NCI-H146 (cell line): ENCODE measurements around the gene PDE4D.

Source experiments
- DNase-seq: peaks from one replicate; lab custom pipeline; 2025; lab: John Stamatoyannopoulos, UW

The PDE4D gene

DNA sequence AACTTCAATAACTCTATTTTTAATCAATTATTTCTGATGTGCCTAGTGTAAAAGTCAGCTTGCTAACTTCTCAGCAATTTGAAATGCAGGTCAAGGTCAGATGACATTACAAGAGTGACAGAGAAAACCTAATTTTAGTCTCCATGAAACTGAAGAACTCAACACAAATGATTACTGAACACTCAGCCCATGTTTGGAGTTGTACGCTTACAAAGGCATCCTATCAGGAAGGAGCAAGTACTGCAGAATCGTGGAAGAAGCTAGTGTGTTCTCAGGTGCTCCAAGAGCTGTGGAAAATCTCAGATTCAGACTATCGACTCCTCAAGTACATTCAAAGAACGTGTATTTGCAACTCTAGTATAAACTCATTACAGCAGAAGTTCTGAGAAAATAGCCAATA is 526.7 kb downstream of the PDE4D start:
- no peak for DNase-seq

DNA sequence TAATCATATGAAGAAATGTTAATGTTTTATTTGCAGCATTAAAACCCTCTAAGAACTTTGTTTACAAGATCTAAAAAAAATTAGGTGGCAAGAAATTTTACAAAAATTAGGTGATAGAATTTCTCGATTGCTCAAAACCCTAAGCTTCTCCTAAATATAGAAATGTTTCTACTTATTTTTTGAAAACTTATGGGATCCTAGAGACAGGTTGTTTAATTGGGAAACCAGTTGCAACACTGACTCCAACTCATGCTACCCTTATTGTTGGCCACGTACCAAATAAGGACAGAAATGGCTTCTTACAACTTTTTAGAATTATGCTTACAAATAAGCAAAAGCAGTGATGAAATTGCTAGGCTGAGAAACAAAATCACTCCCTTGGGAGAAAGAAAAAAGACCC is 531.1 kb downstream of the PDE4D start:
- no peak for DNase-seq

DNA sequence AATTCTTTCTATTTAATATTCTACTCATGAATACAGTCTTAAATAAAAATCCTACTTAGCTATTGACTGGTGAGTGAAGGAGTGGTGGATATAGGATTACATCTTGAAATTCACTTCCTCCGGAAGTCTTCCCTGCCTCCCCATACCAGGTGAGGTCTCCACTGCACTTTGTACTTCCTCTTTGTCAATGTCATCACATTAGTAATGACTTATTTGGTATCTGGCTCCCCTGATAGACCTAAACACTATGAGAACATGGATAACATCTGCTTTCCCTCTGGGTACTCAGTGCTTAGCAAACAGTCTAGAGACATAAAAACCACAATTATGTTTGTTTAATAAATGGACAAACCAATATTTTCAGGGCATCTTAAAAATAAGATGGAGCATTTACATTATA is 532.1 kb downstream of the PDE4D start:
- DNase-seq = peak; percentile 54

DNA sequence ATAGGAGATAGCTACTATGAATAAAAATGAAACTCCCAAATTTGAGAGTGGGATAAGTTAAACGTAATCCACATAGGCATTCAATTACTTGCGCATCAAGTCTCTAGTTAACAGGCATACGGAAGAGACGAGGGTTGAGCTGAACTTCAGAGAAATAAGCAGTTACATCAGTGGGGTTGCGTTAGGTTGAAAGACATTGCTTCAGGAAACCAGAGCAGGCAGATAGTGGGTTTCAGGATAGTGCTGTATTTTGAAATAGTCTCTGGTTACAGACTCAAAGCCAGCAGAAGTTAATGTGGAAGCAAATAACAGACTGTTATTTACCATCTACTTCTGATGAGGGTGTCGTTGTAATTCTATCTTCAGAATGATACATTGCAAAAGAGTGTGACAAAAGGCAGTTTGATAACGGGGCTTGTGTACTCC is 533.4 kb downstream of the PDE4D start:
- DNase-seq = no peak

DNA sequence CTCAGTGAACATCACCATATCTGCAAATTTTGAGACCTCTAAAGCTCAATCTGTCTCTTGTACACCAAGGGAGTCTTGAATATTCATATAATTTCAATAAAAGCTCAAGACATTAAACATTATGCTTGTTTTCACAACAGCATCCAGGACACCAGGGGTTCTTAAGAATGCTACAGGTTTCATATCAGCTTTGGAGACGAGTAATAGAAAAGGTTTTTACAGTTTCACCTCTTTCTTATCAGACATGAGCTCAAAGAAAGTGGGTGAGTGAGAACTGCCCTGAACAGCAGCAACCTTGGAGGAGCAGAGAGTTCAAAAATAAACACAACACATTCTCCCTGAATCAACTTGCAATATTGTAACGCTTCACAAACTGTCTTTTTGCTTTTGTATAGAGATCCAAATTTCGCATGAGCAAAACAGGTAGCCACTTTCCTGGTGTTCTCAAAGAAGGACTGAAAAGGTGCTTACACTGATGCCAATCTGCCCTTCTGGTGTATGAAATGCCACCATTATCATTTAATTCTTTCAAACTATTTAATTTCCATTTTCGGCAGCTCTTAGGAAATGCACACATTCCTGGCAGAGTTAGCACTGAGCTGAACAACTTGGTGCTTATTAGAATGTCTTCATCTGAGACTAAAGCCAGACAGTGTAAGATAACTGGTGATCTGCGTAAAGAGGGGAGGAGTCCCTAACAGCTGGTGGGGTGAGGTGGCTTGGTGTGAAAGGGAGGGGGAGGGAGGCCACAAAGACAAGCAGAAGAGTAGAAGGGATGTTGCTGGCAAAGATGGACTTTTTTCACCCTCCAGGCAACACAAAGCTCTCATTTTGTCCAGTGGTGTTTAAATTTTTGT is 535.3 kb downstream of the PDE4D start:
- peak; percentile 18 for DNase-seq

DNA sequence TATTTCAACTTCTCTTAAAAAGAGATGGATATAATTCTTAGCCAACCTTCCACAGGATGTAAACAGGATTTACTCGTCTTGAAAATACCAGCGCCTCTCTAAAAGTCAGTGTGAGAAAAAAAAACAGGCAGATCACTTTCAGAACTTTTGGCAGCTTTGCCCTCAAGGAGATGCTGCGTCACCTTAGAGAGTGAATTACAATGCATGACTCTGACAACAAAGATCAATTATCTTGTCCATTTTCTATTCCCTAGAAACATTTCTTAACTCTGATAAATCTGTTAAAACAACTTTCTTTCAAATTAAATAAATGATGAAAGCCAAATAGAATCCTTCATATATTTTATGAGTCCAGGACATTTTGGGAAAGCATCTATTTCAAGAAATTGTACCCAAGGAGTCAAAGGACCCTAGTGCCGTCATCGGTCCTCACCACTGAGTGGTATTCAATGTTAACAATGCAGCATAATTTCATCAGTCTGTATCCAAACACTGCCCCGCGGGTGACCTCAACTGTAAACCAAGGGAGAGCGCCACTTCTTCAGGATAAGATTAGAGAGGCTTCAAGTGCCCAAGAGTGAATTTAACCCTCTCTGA is 536.0 kb downstream of the PDE4D start:
- DNase-seq = peak; percentile 60

DNA sequence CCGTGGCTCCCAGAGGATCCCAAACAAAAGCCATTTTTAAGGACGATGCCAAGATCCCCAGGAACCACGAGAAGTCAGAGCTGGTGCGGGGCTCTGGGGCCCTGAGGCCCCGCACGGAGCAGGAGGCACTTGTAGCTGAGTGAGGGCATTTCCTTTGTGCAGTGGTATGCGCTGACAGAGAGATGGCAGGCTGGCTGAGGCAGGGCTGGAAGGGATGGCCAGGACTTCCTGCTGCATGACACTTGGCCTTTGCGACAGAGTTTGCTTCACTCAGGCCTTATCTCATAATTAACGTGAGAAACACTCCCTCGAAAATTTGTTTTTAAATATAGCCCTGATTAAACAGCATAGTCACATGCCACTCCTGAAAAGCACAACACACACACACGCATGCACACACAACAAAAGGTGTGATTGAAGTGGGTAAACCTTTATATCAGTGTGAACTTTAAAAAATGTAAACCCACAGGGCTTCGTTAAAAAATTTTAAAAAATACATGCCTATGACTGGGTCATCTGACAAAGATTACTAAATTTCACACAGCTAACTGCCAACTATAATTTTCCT is 536.6 kb downstream of the PDE4D start:
- DNase-seq = no peak

DNA sequence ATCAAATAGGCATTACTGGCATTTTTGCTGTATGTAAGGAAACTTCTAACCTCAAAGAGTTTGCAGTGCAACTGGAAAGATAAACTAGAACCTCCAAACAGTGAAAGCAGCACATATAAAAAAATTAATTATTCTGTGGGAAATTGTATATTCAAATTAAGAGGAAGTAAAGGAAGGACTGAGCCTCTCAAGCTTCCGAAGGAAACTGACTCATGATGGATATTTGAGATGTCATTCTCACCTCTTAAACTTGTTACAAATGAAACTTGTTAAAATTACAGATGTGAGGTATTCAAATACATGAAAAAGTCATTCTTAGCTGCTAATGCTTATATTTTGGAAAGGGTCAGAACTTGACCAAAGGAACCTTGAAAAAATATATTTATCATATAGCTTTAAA is 538.7 kb downstream of the PDE4D start:
- no peak for DNase-seq

DNA sequence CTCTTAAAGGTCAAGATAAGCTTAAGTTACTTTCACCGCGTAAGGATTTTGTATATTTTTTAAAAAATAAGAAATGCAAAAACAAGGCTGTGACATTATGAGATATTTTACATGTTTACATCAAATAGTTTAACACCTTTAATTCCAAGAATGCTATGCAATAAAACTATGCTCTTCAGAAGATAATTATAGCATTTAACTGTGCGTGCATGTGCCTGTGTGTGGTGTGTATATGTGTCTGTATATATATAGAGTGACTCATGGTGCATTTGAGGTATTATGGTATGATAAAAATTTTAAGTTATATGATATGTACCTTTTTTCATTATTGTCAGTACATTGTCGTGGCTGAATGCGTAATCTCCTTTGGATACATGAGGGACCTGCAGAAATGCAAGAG is 539.3 kb downstream of the PDE4D start:
- no peak for DNase-seq

DNA sequence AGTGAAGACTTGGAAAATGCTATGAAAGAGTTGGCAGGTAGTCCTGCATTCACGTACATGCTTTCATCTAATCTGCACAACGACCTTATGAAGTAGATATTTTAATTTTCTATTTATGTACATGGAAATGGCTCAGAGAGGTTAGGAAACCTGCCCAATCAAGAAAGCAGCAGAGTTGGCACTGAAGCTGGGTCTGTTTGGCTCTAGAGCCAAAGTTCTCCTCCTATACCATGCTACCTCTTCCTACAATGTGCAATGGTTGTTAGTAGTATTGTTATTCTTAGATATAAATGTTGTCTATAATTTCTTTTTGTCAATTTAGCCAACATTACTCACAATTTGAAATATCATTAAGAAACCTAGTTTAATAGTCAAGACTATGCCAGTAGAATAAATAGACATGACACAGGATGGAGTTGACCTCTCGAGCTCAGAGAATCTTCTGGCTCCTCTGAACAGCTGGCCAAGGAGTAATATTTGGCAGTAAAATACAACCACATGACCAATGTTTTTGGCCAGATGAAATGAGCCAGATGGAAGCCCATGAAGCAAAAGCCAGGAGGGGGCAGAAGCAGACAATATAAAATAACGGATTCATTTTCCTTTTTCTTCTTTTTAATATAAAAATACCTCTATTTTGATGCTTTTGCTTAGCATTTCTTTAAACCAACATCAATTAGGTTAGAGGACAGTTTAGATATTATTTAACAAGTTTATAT is 542.3 kb downstream of the PDE4D start:
- no peak for DNase-seq

DNA sequence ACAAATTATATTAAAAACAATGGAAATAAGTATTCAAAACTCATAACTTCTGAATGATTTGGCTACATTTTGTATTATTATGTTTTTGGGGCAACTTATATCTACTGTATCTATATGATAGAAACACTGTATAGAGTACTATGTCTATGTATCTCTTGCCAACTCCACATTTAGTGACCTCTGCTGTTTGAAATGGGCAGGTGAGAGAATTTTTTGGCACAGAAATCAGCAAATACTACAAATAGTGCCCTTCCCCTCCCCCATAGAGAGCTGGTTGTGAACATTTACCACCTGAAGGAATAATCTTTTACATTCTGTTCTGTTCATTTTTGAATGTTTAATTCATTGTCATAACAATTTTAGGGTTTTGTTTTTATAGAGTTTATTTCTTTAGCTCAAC is 545.3 kb downstream of the PDE4D start:
- no peak for DNase-seq

DNA sequence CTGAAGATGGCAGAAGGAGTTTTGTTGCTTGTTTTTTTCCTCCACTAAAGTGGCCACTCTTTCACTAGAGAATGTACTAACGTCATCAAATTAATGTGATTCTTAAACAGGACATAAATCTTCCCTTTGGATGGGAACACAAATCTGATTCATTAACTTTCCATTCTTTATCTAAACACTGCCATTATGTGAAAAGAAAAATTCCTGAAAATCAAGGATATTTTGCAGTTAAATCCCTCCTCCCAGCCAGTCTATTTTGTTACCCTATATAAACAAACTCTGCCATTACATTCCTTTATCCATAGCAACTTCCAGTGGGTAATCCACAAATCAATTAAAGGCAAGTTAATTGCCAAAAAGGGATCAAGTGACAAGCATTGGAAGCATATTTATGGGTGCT is 546.5 kb downstream of the PDE4D start:
- DNase-seq = no peak

DNA sequence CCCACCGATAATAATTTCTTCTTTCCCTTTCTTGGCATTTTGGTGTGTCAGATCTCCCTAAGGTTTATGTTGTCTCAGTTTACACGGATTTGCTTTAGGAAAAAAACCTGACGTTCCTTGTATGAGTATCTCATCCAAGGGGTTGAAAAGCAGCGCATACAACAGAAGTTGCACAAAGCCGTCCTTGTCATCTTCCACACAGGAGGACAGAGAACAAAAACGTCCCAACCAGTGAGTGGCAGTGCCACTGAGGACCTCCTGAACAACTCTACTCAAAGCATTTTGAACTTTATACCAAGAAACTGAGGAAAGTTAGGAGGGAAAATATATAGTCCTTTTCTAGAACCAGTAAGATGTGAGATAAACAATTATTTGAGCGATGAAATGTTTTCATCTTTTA is 547.0 kb downstream of the PDE4D start:
- no peak for DNase-seq

DNA sequence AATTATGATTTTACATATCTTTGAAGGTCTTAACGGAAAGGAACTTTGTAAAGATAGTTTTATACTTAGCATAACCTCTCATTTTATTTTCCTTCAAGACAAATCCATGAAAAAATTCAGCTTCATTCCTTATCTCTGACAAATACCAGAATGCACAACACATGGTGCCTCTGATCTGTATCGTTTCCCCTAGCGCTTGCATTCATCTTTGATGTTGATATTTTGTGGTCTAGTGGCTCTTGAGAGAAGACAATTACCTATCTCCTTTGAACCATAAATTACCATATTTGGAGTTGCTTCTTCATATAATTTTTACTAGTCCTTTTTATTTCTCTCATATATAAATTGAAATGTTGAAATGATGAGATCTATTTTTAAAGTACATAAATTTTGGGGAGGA is 551.3 kb downstream of the PDE4D start:
- DNase-seq = no peak

DNA sequence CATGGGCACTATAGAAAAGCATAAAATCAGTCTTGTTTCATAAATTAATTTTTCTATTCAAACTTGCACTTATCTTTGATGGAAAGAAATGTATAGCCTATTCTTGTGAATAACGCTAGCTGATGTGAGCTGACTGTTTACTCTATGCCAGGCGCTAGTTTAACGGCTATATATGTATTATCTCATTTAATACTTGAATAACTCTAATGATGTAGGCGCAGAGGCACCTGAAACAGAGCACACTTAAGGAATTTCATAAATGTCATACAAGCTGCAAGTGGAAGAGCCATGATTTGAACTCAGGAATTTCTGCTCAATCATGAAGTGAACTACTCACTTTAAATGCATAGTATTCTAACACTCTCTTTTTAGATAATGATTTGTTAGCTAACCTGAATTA is 551.8 kb downstream of the PDE4D start:
- no peak for DNase-seq

DNA sequence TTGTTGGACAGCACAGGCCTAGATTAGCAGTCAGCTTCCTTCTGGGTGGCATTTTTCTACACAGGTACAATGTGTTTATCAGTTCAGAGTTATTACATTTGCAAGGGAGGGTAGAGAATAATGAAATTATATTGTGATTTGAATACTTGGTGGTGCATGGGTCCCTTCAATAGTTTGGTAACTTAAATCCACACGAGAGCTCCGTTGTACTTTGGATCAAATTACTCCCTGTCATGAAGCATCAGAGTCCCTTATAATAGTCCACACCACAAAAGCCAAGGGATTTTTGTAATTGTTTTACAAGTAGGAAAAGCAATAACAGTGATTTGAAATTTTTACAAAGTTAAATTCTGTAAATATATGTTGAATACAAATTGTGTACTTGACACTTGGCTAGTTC is 552.4 kb downstream of the PDE4D start:
- no peak for DNase-seq

DNA sequence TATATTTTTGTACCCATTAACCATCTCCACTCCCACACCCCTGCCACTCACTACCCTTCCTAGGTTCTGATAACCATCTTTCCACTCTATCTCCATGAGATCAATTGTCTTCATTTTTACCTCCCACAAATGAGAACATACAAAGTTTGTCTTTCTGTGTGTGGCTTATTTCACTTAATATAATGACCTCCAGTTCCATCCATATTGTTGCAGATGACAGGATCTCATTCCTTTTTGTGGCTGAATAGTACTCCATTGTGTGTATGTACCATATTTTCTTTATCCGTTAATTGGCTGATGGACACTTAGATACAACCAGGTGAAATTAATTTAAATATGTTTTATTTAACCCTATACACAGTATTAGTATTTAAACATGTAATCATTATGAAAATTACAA is 552.9 kb downstream of the PDE4D start:
- DNase-seq = no peak

DNA sequence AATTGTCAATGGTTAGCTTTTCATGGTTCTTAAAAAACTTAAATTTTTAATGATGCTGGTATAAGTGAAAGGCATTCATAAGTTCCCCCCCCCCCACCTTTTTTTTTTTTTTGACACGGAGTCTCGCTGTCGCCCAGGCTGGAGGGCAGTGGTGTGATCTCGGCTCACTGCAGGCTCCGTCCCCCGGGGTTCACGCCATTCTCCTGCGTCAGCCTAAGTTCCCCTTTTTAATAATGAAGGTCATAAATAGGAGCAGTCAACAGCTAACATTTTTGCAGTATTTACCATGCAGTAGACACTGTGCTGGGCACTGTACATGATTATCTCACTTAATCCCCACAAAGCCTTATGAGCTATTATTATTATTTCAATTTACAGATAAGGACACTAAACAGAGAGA is 556.3 kb downstream of the PDE4D start:
- DNase-seq = no peak

DNA sequence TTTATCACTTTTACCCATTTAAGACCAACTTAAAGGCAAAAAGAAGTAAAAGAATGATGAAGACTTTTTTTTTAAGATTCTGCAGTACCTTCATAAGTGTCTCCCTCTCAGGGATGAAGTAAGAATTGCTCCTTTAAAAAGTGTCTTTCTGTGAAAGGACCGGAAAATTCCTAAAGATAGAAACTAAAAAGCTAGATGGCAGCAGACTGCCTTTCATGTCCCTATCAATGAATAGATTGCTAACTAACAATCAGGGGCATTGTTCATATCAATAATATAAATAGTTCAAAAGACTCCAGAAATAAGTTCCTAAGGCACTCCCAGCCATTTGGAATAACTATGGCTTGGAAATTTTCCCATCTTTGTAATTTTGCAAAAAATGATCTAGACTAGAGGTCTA is 558.0 kb downstream of the PDE4D start:
- no peak for DNase-seq

DNA sequence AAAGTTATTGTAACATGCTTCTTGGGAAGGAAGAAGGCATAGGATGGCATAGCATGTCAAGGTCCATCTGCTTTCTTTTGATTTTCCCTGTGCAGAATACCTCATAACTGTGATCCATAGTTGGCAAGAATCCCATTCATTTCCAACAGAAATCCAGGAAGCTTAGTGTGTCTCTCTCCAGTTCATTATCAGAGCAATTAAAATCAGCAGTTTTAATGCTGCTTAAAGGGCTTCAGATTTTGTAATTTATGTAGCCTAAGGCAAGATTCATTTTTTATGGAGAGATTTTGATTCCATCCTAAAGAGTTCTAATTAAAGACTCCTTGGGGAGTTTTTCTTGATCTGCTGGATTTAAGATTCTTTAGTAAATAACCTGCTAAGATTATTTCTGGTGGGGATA is 560.1 kb downstream of the PDE4D start:
- peak; percentile 16 for DNase-seq

DNA sequence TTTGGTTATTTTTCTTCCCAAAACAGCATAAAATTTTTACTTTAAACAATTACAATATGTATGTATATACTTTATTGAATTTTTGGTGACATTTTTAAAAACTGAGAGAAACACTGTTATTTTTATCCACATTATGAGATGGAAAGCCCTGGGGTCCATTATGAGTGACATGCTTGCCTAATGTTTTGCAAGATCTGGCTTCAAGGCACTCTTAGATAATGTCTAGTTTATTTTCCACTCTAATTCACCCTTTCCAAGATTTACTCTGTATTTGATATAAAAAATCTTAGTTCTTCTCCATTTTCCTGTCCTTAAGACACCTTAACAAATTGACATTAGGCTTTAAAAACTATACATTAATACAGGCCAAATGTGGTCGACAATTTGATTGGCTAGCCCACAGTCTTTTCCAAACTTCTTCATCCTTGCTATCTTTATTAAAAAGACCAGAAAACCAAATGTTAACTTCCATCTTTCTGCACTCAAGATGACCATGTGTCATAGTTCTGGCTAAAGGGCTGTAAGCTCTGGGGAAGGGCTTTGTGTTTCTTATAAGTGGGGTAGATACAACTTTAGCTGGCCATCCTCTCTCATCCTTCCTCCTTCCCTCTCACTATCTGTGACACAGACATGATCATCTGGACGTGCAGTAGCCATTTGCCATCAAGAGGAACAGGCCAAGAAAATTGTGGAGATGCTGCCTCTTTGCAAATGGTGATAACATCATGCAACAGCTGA is 561.1 kb downstream of the PDE4D start:
- peak; percentile 34 for DNase-seq

DNA sequence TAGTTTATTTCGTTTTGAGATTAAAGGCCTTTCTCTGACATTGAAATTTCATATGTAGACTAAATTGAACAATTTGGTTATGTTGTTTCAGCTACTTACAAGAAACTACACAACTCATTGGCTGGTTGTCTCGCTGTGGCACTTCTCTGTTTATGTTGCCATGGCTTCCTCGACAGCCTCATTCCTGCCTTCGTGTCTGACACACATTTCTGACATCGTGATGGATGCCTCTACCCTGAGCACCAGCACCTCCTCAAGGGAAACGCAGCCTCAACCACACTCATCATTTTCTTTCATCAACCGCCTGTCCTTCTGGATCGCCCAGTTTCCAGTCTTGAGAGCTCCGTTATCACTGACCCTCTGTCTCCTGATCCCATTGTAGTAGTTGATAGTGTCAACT is 562.8 kb downstream of the PDE4D start:
- DNase-seq = no peak
